K562 (cell line): Measurements from ENCODE around the gene SCUBE1. TPM values are rescaled to one million over a fixed set of nuclear protein-coding genes. Genes with fewer than 3 reads are reported as not detected.

Experiments used
- ATAC-seq: fragments of 200-7000 bp; cut with Tn5 transposase; 3 replicates; pipeline ENCODE4 v1.9.1; 2020; ENCODE audit warnings: moderate library complexity
- BruUV-seq: library from RNA; stranded (reverse); fragments of 400-500 nt; replicated peaks from 2 replicates; lab custom pipeline; 2021; lab: Mats Ljungman, UMichigan
- CTCF ChIA-PET: fragments of 300-600 bp; formaldehyde crosslinking; extraction: SDS; loops from one replicate; lab custom pipeline; 2021; ENCODE audit warnings: low intra/inter-chr PET ratio; lab: Yijun Ruan, JAX
- POLR2A ChIA-PET: fragments of 300-600, 350-650 bp; sonication (Branson Sonifier 250); formaldehyde crosslinking; extraction: SDS; loops from one replicate; lab custom pipeline; 2021; ENCODE audit warnings: antibody characterized with exemption, inconsistent platforms; lab: Yijun Ruan, JAX
- DNase-seq, 4 experiments: peaks; one replicate each; pipeline versions ENCODE4 v3.0.0 to v3.0.0-alpha.2; 2011 to 2018; ENCODE audit warnings: low spot score in 3 of 4, mixed read lengths in 3 of 4; ENCODE audit errors: extremely low read depth in 1 of 4
- FAIRE-seq: peaks from 2 replicates; lab custom pipeline; 2011; peaks lifted over from hg19 to GRCh38; lab: Jason Lieb, UNC
- H2AFZ ChIP-seq: 2 replicates; pipeline ENCODE4 v1.6.0; 2011; ENCODE audit warnings: low read depth, low read length, control low read depth, inconsistent platforms
- H3K27ac ChIP-seq: fragments of 200-600 bp; 3 replicates; pipeline ENCODE4 v1.8.0; 2011; ENCODE audit warnings: low read depth, mild to moderate bottlenecking, control low read depth, inconsistent platforms, low read length, moderate library complexity, mixed read lengths; ENCODE audit errors: extremely low read depth
- H3K27me3 ChIP-seq, 2 experiments: fragments of 300-600 bp in 1 of 2; 2 replicates in 1 of 2; 3 replicates in 1 of 2; pipeline versions ENCODE4 v1.6.0 to v1.8.0; 2011; ENCODE audit warnings: inconsistent platforms in 2 of 2, low read length in 2 of 2, mild to moderate bottlenecking in 1 of 2, mixed read lengths in 1 of 2, moderate library complexity in 1 of 2; ENCODE audit not compliant: control insufficient read depth in 2 of 2, insufficient read depth in 2 of 2
- H3K36me3 ChIP-seq: fragments of 300-600 bp; 3 replicates; pipeline ENCODE4 v1.8.0; 2011; ENCODE audit warnings: mild to moderate bottlenecking, low read length, inconsistent platforms; ENCODE audit not compliant: control insufficient read depth, insufficient read depth
- H3K4me1 ChIP-seq, 2 experiments: fragments of 200-600 bp in 1 of 2; replicated peaks in 1 of 2; 2 replicates in 1 of 2; 3 replicates in 1 of 2; pipeline versions ENCODE4 v1.5.1 to v1.8.0; 2011; ENCODE audit warnings: inconsistent platforms in 2 of 2, low read length in 2 of 2, mild to moderate bottlenecking in 1 of 2, mixed read lengths in 1 of 2, moderate library complexity in 1 of 2; ENCODE audit not compliant: control insufficient read depth in 2 of 2, insufficient read depth in 2 of 2
- H3K4me2 ChIP-seq: 2 replicates; pipeline ENCODE4 v1.6.1; 2011; ENCODE audit warnings: low read length, control low read depth, inconsistent platforms, mixed read lengths; ENCODE audit not compliant: insufficient read depth
- H3K4me3 ChIP-seq: fragments of 200-600 bp; sonication (generic), shearing (Covaris generic); 2 replicates; pipeline ENCODE4 v1.5.1; 2016; ENCODE audit warnings: control low read depth, inconsistent platforms
- H3K79me2 ChIP-seq: fragments of 200-600 bp; 3 replicates; pipeline ENCODE4 v1.8.0; 2011; ENCODE audit warnings: low read length, inconsistent platforms; ENCODE audit not compliant: control insufficient read depth, insufficient read depth
- H3K9ac ChIP-seq, 2 experiments: 2 replicates each; pipeline versions ENCODE4 v1.6.0 to v1.6.1; 2011; ENCODE audit warnings: low read depth in 2 of 2, low read length in 2 of 2, control low read depth in 1 of 2, inconsistent platforms in 1 of 2, mild to moderate bottlenecking in 1 of 2, mixed read lengths in 1 of 2; ENCODE audit not compliant: insufficient read depth in 1 of 2
- H3K9me1 ChIP-seq: one replicate; pipeline ENCODE4 v1.6.0; 2011; ENCODE audit warnings: inconsistent platforms, mild to moderate bottlenecking, low read length, moderate library complexity; ENCODE audit not compliant: control insufficient read depth, insufficient read depth
- H3K9me3 ChIP-seq: replicated peaks from 2 replicates; pipeline ENCODE4 v1.5.1; 2011; ENCODE audit warnings: low read depth, low read length, inconsistent platforms; ENCODE audit not compliant: control insufficient read depth, insufficient read depth
- H4K20me1 ChIP-seq: replicated peaks from 2 replicates; pipeline ENCODE4 v1.6.1; 2011; ENCODE audit warnings: low read length, inconsistent platforms, mixed read lengths; ENCODE audit not compliant: control insufficient read depth, insufficient read depth
- CEBPB ChIP-seq: fragments of 450-650 bp; IDR thresholded peaks from 2 replicates; pipeline ENCODE4 v1.6.1; 2016; ENCODE audit warnings: missing genetic modification characterization, missing compliant biosample characterization
- E2F3 ChIP-seq: fragments of 250-450 bp; sonication (Bioruptor Pico); IDR thresholded peaks from 2 replicates; pipeline ENCODE4 v1.4.0; 2020; ENCODE audit warnings: mild to moderate bottlenecking
- EZH2 ChIP-seq: IDR thresholded peaks from 2 replicates; pipeline ENCODE4 v1.6.1; 2012; ENCODE audit warnings: low read depth, mild to moderate bottlenecking, inconsistent platforms, low read length, borderline replicate concordance
- NFIC ChIP-seq: fragments of 450-650 bp; IDR thresholded peaks from 2 replicates; pipeline ENCODE4 v1.6.1; 2017; ENCODE audit warnings: mild to moderate bottlenecking, inconsistent platforms
- NONO ChIP-seq, 2 experiments: fragments of 200-400 bp in 1 of 2; fragments of 450-650 bp in 1 of 2; formaldehyde crosslinking in 1 of 2; IDR thresholded peaks; 2 replicates each; pipeline ENCODE4 v1.6.1; 2017; ENCODE audit warnings: low read depth in 2 of 2, mild to moderate bottlenecking in 2 of 2, moderate library complexity in 2 of 2, low read length in 1 of 2
- RAD21 ChIP-seq, 2 experiments: fragments of 250-450 bp in 1 of 2; fragments of 450-650 bp in 1 of 2; sonication (Bioruptor Pico) in 1 of 2; formaldehyde crosslinking in 1 of 2; IDR thresholded peaks in 1 of 2; conservative IDR thresholded peaks in 1 of 2; 2 replicates each; pipeline versions ENCODE4 v1.4.0 to v1.8.0; 2020 to 2022; ENCODE audit warnings: mild to moderate bottlenecking in 2 of 2, moderate library complexity in 1 of 2
- RBM14 ChIP-seq: fragments of 200-400 bp; formaldehyde crosslinking; IDR thresholded peaks from 2 replicates; pipeline ENCODE4 v1.6.1; 2018; ENCODE audit warnings: low read depth, mild to moderate bottlenecking, low read length, moderate library complexity, borderline replicate concordance; ENCODE audit not compliant: insufficient read depth
- RHOXF2B ChIP-seq: fragments of 250-450 bp; sonication (Bioruptor Pico); conservative IDR thresholded peaks from 2 replicates; pipeline ENCODE4 v1.5.1; 2021
- ZNF41 ChIP-seq: fragments of 250-450 bp; sonication (Bioruptor Pico); conservative IDR thresholded peaks from 2 replicates; pipeline ENCODE4 v1.4.0; 2020; ENCODE audit warnings: mild to moderate bottlenecking
- ZNF75A ChIP-seq: fragments of 450-650 bp; formaldehyde crosslinking; IDR thresholded peaks from 2 replicates; pipeline ENCODE4 v1.4.0; 2020; ENCODE audit warnings: mild to moderate bottlenecking
- WGBS: fragments of 100-300 bp; shearing (Covaris generic); methylation state at CpG from one replicate; pipeline ENCODE4 v1.1.6; 2016; ENCODE audit warnings: low coverage, mixed read lengths; ENCODE audit not compliant: insufficient coverage; ENCODE audit errors: missing lambda C conversion rate; 5-methylcytosine and 5-hydroxymethylcytosine counted together
- in situ Hi-C: fragments of 300-500 bp; cut with MboI; formaldehyde crosslinking; loops from 4 replicates; pipeline ENCODE4 v1.15.0; 2018; ENCODE audit warnings: inconsistent platforms, mixed read lengths
- intact Hi-C: fragments of 100-400 bp; cut with micrococcal nuclease; formaldehyde crosslinking; loops from 2 replicates; pipeline ENCODE4 v1.14.2; 2022
- polyA plus RNA-seq, 8 experiments: library from polyadenylated mRNA; depleted of rRNA in 4 of 8; stranded (reverse) in 5 of 8; unstranded in 3 of 8; fragments of >200 nt; fragmentation: Nextera tagmentation in 2 of 8; fragmentation: Illumina TruSeq in 1 of 8; extraction: Ambion mirVana in 2 of 8; extraction: Trizol in 1 of 8; gene quantifications; 2 replicates each; pipeline versions ENCODE4 v1.2.1 to v1.2.3, GENCODE V29; 2011 to 2014; ENCODE audit warnings: inconsistent platforms in 1 of 8, missing spikeins in 1 of 8
- total RNA-seq, 7 experiments: library from RNA; depleted of rRNA in 6 of 7; stranded (reverse); fragments of >200 nt in 6 of 7; fragmentation: Illumina TruSeq in 2 of 7; extraction: Trizol in 2 of 7; gene quantifications; 2 replicates each; pipeline versions ENCODE4 v1.2.1 to v1.2.3, GENCODE V29; 2011 to 2021; ENCODE audit warnings: low replicate concordance in 1 of 7
- TF ChIP-seq, protein P1 (sequence below): fragments of 250-450 bp; sonication (Bioruptor Pico); IDR thresholded peaks from 2 replicates; pipeline ENCODE4 v1.8.0; 2022; ENCODE audit warnings: moderate library complexity, mild to moderate bottlenecking, inconsistent platforms
- TF ChIP-seq, protein P2 (sequence below), 2 experiments: fragments of 450-650 bp in 1 of 2; IDR thresholded peaks; 2 replicates each; pipeline ENCODE4 v1.6.1; 2011 to 2017; ENCODE audit warnings: low read depth in 2 of 2, antibody characterized with exemption in 1 of 2, borderline replicate concordance in 1 of 2, low read length in 1 of 2, mild to moderate bottlenecking in 1 of 2, mixed read lengths in 1 of 2; ENCODE audit not compliant: control insufficient read depth in 1 of 2
- TF ChIP-seq, protein P3 (sequence below): IDR thresholded peaks from 2 replicates; pipeline ENCODE4 v1.6.1; 2014; ENCODE audit warnings: antibody characterized with exemption

SCUBE1 gene
- total and polyA plus RNA-seq, 9 of the 15 experiments (the other 6 are each of a cell fraction or from before 2014, with no cell fraction given): 0.03 to 0.47 (median 0.29) TPM; not detected in 6

DNA sequence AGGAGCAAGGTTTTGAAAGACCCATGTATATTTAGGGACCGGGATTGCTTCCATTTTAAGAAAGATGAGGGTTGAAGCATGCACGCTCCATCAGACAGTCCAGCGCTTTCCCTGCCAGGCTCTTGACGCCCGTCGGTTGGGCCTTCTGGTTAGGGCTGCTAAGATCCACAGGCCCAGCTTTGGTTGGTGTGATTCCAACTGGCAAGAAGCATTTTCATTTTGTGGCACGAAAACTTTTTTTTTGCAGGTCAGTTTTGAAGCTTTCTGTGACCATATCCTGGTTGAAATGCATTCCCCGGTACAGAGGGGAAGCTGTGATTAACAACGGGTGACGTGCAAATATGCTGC lies 34.4 kb upstream of the SCUBE1 start:
- peaks cover 5 to 10% of the 10 kb centered on the region in 2 experiments; a peak in 2 of 5 replicates for H3K27me3 ChIP-seq
- no peak overlapping the region for H3K9ac ChIP-seq
- FAIRE-seq (no peak), DNase-seq (no peak), ATAC-seq (no peak)
- intact Hi-C loops: no loop called here
- WGBS: 2% methylated on average over 7 of the region's 10 CpGs
- no peaks in the 10 kb centered on the region for H3K9me3 ChIP-seq
- no peaks in the 10 kb centered on the region for H3K9me1 ChIP-seq
- no peak overlapping the region for H2AFZ ChIP-seq
- CTCF ChIA-PET: interaction anchor here (0.5 to 0.7 kb wide), 2 partner anchors 94 to 186 kb away, joined by 3 to 4 read pairs; no protein-coding TSS in a partner anchor
- H3K4me1 ChIP-seq: no peaks in the 10 kb centered on the region
- no peaks in the 10 kb centered on the region for H4K20me1 ChIP-seq
- H3K79me2 ChIP-seq: no peaks in the 10 kb centered on the region
- no TSS peak for BruUV-seq
- no peaks in the 10 kb centered on the region for H3K36me3 ChIP-seq
- no peak overlapping the region for H3K27ac ChIP-seq
- POLR2A ChIA-PET: no interaction called here
- H3K4me2 ChIP-seq: no peak overlapping the region
- TF ChIP-seq RAD21 (CRISPR knock-in tag; conservative IDR thresholded peaks at IDR 0.05 in 1 of 2, IDR thresholded peaks at IDR 0.05 in 1 of 2): no peak
- TF ChIP-seq, protein P1, sequence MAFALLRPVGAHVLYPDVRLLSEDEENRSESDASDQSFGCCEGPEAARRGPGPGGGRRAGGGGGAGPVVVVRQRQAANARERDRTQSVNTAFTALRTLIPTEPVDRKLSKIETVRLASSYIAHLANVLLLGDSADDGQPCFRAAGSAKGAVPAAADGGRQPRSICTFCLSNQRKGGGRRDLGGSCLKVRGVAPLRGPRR (CRISPR knock-in tag): no peak
- TF ChIP-seq, protein P2, sequence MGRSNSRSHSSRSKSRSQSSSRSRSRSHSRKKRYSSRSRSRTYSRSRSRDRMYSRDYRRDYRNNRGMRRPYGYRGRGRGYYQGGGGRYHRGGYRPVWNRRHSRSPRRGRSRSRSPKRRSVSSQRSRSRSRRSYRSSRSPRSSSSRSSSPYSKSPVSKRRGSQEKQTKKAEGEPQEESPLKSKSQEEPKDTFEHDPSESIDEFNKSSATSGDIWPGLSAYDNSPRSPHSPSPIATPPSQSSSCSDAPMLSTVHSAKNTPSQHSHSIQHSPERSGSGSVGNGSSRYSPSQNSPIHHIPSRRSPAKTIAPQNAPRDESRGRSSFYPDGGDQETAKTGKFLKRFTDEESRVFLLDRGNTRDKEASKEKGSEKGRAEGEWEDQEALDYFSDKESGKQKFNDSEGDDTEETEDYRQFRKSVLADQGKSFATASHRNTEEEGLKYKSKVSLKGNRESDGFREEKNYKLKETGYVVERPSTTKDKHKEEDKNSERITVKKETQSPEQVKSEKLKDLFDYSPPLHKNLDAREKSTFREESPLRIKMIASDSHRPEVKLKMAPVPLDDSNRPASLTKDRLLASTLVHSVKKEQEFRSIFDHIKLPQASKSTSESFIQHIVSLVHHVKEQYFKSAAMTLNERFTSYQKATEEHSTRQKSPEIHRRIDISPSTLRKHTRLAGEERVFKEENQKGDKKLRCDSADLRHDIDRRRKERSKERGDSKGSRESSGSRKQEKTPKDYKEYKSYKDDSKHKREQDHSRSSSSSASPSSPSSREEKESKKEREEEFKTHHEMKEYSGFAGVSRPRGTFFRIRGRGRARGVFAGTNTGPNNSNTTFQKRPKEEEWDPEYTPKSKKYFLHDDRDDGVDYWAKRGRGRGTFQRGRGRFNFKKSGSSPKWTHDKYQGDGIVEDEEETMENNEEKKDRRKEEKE (IDR thresholded peaks at IDR 0.05; ENCODE audit: borderline replicate concordance in 1 of 2, control insufficient read depth in 1 of 2, low read depth in 2 of 2, low read length in 1 of 2): no peak
- no peak for TF ChIP-seq EZH2
- no peak for TF ChIP-seq RBM14
- TF ChIP-seq CEBPB (tag): no peak
- TF ChIP-seq ZNF41 (CRISPR knock-in tag): no peak
- no peak for TF ChIP-seq NFIC
- TF ChIP-seq ZNF75A: no peak
- TF ChIP-seq RHOXF2B (CRISPR knock-in tag): no peak
- no peak for TF ChIP-seq NONO (IDR thresholded peaks at IDR 0.05; ENCODE audit: low read depth in 2 of 2, low read length in 1 of 2)
- TF ChIP-seq, protein P3, sequence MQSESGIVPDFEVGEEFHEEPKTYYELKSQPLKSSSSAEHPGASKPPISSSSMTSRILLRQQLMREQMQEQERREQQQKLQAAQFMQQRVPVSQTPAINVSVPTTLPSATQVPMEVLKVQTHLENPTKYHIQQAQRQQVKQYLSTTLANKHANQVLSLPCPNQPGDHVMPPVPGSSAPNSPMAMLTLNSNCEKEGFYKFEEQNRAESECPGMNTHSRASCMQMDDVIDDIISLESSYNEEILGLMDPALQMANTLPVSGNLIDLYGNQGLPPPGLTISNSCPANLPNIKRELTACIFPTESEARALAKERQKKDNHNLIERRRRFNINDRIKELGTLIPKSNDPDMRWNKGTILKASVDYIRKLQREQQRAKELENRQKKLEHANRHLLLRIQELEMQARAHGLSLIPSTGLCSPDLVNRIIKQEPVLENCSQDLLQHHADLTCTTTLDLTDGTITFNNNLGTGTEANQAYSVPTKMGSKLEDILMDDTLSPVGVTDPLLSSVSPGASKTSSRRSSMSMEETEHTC: no peak
- TF ChIP-seq E2F3: no peak
- in situ Hi-C loops: loop anchor here (10.0 kb wide), 1 partner anchor 103 kb away; no protein-coding TSS in a partner anchor
- no peak overlapping the region for H3K4me3 ChIP-seq
